Stimulated activated CD8-positive, alpha-beta memory T cell treated with anti-CD3 and anti-CD28 coated beads, Interleukin-15, amount 100 ng/mL, for 48 hours (primary cell): ENCODE results near the gene ITGB1BP1.
"Not testable (repeated sequence)": the region's sequence is repeated elsewhere in the genome, so short reads cannot be mapped to it uniquely, and the experiment has no call there.

ENCODE experiments used
- DNase-seq, 2 donors: peaks; one replicate each; pipeline ENCODE4 v3.0.0-alpha.2; 2020; ENCODE audit warnings: low read depth in 2 of 2

Gene ITGB1BP1

GRCh38 chr2:9400268-9401058, 22.9 kb downstream of the ITGB1BP1 start:
- no peak for DNase-seq

- DNase-seq, result no peak
These were observed 24.2 kb downstream of the ITGB1BP1 start for GRCh38 chr2:9398881-9399780.

- DNase-seq, result not testable (repeated sequence)
These were observed 25.1 kb downstream of the ITGB1BP1 start for GRCh38 chr2:9398251-9398650.

- no peak for DNase-seq
These were observed 26.1 kb downstream of the ITGB1BP1 start for GRCh38 chr2:9397201-9397600.

GRCh38 chr2:9394816-9395215, 28.5 kb downstream of the ITGB1BP1 start:
- no peak for DNase-seq

GRCh38 chr2:9392898-9393765, 30.2 kb downstream of the ITGB1BP1 start:
- no peak for DNase-seq

- no peak for DNase-seq
These were observed 31.2 kb downstream of the ITGB1BP1 start for GRCh38 chr2:9391961-9392720.

- no peak for DNase-seq
These were observed 32.3 kb downstream of the ITGB1BP1 start for GRCh38 chr2:9390991-9391390.

- no peak for DNase-seq
These were observed 33.0 kb downstream of the ITGB1BP1 start for GRCh38 chr2:9390151-9390850.

GRCh38 chr2:9388950-9389911, 34.1 kb downstream of the ITGB1BP1 start:
- DNase-seq, result no peak

GRCh38 chr2:9388199-9388681, 35.1 kb downstream of the ITGB1BP1 start:
- no peak for DNase-seq

GRCh38 chr2:9385841-9386240, 37.5 kb downstream of the ITGB1BP1 start:
- no peak for DNase-seq

GRCh38 chr2:9384521-9384920, 38.8 kb downstream of the ITGB1BP1 start:
- DNase-seq, result no peak

GRCh38 chr2:9382604-9383235, 40.6 kb downstream of the ITGB1BP1 start:
- no peak for DNase-seq

- DNase-seq, result no peak
These were observed 42.4 kb downstream of the ITGB1BP1 start for GRCh38 chr2:9380702-9381628.

- DNase-seq, result no peak
These were observed 44.0 kb downstream of the ITGB1BP1 start for GRCh38 chr2:9379391-9379755.
